Effector CD8-positive, alpha-beta T cell (primary cell): ENCODE measurements around the gene SLC30A10.
"Not testable (repeated sequence)": the region's sequence is repeated elsewhere in the genome, so short reads cannot be mapped to it uniquely, and the experiment has no call there.

ENCODE experiments used
- DNase-seq: peaks from one replicate; lab custom pipeline; 2025; lab: John Stamatoyannopoulos, UW
- total RNA-seq, 4 experiments: gene quantifications; one replicate each; lab custom pipeline; 2026; lab: John Stamatoyannopoulos, UW

Gene SLC30A10
- total RNA-seq: 0 reads per million in 4 experiments

DNA sequence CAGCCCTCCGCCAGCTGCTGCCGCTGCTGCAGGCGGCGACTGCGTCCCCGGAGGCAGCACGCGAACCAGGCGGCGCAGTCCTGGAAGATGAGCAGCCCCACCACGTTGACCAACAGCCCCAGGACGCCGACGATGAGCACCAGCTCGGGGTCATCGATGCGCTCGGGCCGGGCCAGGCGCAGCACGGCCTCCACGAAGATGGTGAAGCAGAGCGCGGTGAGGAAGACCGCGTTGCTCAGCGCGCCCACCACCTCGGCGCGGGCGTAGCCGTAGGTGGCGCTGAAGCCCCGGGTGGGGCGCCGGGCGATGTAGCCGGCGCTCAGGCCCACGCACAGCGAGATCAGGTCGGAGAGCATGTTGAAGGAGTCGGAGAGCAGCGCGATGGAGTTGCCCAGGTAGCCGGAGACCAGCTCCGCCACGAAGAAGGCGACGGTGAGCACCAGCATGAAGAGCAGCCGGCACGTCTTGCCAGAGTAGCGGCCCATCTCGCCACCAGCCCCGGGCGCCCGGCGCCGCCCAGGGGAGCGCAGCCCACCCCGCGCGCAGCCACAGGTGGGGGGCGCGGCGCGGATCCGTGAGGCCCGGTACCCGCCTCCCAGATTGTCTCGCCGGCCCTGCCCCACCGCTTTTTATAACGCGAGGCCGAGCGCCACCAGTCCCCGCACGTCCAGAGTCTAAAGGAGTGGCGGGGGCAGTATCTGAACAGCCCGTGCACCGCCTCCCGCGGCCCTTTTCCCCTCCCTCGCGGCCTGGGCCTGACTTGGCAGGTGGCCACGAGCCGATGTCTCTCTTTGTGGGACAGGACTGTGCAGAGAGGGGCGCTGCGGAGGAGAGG lies at the start of gene SLC30A10:
SLC30A10 (minus strand) TSS at position 602 of the 835 bp plus-strand sequence; CDS start at position 485, 117 bp downstream.
- no peak for DNase-seq

DNA sequence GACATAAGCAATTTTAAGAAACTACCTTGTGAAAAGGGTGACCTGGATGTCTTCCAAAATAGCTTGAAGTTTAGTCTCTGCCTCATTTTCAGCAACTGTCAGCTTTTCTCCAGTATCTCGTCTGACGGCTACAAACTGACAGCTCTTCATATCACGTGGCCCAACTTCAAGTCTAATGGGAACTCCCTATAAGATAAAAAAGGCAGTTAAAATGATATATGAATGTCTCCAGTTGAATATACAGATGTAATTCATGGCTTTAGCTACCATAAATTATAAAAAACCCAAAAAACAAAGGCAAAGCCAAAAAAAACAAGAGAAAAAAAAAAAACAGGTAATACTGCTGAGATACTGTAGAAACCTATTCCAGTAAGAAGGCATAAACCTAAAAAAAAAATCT lies 44.9 kb upstream of the SLC30A10 start:
- DNase-seq: no peak

DNA sequence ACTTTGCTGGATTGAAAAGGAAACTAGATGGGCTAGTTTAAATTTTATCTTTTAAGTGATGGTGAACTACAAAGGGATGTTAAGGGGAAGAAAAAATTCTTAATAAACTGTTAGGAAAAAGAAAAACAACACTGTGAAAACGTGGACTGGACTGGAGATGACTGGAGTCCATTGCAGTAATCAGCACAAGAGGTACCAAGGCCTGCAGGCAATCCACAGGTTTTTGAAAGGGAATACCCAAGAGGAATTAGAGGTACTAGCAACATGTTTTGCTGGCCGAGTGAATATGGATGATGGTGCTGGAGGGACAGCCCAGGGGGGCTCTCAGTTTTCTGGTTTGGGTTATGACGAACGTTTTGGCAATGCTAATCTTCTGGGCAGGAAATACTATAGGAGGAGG lies 39.0 kb upstream of the SLC30A10 start:
- DNase-seq: no peak

DNA sequence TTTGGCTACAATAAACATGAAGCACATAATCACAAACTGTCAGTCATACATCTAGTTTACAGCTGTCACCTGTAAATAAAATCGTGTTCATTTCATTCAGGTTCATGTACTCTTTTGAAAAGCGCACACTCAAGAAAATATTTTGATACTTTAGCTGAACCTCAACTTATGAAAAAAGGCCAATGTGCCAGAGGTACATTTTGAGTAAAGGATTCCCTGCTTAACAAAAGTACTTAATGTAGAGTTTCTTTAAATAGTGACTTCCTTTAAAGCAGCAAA lies 37.7 kb upstream of the SLC30A10 start:
- DNase-seq: no peak

DNA sequence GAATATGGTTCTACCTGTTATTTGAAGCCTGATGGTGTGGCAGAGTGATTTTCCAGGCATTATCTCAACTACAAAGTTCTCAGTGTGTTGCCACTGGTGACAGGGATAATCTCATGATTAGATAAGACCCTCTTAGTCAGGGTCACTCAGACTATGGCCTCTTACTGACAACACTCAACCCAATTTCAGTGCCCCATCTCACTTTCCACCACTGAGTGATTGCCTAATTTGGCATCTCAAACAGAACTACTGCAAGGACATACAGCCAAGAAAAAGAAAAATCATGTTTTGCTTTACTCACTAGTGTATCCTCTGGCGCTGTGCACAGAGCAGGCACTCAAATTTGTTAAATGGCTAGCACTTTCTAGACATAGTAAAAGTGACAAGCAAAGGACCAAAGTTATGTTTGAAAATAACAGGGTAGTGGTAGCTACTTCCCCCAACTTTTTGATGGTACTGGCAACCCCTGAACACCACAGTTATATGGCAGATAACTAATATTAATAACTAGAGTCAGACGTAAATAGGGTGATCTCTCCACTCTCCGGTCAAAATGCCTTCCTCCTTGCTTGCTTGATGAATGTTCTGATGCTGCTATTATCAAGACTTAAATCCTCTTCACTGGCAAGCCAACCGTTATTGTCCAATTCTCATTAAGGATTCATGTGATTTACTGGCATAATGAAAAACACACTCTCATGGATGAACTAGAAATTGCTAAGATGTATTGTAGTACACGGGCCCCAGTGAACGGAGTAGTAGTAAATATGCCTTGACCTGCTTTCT lies 37.1 kb upstream of the SLC30A10 start:
- DNase-seq: no peak

DNA sequence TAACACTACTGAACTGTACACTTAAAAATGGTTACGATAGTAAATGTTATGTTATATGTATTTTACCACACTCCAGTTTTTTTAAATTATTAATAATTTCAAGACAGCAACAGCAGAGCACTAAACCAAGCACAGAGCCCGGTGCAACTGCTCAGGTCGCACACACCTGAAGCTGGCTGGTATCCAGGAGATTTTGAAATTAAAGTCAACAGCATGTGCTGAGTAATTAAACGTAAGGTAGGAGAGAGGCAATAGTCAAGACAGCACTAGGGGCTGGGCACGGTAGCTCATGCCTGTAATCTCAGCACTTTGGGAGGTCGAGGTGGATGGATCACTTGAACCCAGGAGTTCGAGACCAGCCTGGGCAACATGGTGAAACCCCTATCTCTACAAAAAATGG lies 35.1 kb upstream of the SLC30A10 start:
- no peak for DNase-seq

DNA sequence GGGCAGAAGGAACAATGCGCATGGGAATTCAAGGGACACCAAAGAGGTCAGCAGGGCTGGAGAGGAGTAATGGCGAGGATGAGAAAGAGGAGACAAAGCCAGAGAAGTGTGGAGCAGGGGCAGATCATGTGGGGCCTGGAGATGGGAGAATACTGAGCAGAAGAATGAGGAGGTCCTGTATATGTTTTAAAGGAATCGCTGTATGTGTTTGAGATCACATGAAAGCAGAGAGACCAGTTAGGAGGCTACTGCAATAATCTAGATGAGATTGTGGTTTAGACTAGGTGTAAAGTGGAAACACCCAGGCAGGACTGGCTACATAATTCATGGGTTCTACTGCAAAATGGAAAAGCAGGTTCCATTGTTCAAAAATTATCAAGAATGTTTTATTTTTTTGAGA lies 33.3 kb upstream of the SLC30A10 start:
- DNase-seq: no peak

DNA sequence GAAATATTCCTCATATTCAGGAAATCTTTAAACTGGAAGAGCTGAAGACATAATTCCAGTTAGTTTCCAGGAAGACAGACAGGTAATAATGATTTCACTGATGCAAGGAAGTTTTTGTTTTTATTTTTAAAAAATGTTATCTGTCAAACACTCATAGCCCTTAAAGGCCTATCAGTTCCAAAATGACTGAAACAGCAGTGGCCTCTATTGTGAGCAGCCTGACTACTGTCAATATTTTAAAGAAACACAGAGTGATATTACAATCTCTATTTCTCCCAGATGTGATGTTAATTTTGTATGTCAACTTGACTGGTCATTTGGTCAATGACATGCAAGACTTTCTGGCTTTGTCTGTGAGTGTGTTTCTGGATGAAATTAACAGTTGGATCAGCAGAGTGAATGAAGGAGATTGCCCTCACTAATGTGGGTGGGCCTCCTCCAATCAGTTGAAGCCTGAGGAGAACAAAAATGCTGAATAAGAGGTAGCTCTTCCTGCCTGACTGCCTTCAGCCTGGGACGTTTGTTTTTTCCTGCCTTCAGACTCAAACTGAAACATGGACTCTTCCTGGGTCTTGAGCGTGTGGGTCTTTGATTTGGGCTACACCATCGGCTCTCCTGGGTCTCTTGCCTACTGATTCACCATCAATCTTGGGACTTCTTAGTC lies 31.3 kb upstream of the SLC30A10 start:
- DNase-seq: no peak

DNA sequence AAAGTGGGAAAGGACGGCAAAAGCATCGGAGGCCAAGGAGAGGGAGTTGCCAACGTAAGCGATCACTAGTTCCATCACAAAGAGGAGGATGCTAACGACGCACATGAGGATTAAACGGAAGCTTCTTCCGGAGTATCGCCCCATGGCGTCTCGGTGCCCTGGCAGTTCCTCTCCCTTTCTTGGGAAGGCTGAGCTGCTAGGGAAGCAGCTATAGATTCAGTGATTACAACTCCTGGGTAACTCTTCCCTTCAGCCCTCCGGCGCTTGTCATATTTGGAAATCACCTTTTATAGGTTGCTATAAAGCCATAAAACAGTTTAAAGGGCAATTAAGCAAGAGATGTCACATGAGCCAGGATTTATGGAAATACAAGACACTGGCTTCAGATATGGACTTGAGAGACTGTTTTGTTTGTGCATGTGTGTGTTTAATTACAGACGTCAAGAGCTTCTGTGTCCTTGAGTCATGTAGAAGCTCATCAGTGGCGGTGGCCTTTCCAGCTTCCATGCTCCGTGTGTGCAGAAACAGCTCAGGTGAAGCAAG lies 30.6 kb upstream of the SLC30A10 start:
- DNase-seq: no peak

DNA sequence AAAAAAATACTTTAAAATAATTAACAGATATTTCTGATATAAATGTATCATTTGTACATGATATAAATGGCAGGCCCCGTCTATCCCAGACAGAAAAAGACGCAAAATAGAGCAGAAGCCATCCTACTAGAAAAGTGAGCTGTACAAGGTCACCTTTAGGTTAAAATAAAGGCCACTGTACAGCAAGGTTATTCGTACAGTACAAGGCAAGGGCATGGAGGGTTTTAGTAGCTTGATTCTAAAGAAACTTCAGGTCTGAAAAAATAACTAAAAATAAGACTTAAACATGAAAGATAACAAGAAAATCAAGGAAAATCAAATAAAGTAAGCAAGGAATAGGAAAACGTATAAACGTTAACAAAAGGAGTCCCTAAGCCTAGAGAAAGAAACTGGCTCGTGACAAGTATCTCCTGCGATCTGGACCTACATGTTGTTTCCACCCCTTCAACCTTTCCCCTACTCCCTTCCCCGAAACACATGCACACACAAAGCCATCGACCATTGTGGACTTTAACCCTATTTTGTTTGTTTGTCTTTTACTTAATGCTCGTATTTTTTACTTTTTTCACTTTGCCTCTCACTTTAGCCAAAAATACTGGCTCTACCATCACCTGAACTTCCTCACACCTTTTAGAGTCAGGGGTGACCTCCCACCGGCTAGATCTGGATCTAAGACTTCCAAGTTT lies 26.5 kb upstream of the SLC30A10 start:
- no peak for DNase-seq

DNA sequence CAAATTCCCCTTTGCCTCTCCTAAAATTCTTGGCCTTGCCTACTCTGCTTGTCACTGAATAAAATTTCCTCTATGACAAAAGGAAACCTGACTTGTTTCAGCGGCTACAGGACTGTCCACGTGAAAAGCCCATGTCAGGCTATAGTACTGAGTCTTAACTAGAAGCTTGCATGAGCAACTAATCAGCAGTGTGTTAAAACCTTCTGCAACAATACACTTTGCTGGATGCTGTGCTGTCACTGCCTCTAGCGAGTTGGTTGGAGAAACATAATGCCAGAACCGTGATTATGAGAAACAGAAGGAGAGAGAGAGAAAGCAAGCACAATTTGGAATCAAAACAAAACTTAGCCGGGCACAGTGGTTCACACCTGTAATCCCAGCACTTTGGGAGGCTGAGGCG lies 25.7 kb upstream of the SLC30A10 start:
- DNase-seq: no peak

DNA sequence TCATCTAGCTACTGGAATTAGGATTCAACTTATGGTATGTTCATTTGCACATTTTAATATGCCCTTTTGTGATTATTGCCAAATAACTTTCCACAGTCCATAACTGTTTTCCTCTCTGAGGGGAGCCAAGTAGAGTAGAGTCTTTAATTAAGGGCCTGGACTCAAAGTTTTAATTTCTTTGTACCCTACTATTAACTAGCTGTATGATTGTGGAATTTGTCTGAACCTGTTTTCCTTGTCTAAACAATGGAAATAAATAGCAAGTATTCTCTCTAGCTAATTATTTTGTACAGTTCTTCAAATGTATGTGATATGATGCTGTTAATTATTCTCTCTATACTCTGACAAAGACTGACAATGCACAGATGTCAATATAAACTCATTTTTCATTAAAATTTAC lies 24.0 kb upstream of the SLC30A10 start:
- DNase-seq: no peak

DNA sequence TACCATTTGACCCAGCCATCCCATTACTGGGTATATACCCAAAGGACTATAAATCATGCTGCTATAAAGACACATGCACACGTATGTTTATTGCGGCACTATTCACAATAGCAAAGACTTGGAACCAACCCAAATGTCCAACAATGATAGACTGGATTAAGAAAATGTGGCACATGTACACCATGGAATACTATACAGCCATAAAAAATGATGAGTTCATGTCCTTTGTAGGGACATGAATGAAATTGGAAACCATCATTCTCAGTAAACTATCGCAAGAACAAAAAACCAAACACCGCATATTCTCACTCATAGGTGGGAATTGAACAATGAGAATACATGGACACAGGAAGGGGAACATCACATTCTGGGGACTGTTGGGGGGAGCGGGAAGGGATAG lies 20.9 kb upstream of the SLC30A10 start:
- not testable (repeated sequence) for DNase-seq

DNA sequence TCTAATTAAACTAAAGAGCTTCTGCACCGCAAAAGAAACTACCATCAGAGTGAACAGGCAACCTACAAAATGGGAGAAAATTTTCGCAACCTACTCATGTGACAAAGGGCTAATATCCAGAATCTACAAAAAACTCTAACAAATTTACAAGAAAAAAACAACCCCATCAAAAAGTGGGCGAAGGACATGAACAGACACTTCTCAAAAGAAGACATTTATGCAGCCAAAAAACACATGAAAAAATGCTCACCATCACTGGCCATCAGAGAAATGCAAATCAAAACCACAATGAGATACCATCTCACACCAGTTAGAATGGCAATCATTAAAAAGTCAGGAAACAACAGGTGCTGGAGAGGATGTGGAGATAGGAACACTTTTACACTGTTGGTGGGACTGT lies 20.4 kb upstream of the SLC30A10 start:
- not testable (repeated sequence) for DNase-seq

DNA sequence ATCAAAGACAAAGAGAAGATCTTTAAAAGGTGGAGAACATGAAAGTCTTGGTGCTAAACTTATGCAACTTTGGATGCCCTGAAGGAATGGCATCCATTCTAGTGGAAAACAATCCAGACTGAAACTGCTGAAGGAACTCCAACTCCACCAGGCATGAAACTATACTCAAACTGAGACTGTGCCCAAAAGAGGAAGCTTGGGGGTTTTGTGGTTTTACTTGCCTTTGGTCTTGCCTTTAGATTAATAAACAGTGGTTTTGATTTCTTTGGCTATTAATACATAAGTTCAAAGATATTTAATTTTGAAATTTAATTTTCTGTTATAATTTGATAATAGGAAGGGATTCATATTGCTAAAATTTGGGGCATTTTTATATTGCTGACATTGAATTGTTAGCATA lies 17.4 kb upstream of the SLC30A10 start:
- no peak for DNase-seq

DNA sequence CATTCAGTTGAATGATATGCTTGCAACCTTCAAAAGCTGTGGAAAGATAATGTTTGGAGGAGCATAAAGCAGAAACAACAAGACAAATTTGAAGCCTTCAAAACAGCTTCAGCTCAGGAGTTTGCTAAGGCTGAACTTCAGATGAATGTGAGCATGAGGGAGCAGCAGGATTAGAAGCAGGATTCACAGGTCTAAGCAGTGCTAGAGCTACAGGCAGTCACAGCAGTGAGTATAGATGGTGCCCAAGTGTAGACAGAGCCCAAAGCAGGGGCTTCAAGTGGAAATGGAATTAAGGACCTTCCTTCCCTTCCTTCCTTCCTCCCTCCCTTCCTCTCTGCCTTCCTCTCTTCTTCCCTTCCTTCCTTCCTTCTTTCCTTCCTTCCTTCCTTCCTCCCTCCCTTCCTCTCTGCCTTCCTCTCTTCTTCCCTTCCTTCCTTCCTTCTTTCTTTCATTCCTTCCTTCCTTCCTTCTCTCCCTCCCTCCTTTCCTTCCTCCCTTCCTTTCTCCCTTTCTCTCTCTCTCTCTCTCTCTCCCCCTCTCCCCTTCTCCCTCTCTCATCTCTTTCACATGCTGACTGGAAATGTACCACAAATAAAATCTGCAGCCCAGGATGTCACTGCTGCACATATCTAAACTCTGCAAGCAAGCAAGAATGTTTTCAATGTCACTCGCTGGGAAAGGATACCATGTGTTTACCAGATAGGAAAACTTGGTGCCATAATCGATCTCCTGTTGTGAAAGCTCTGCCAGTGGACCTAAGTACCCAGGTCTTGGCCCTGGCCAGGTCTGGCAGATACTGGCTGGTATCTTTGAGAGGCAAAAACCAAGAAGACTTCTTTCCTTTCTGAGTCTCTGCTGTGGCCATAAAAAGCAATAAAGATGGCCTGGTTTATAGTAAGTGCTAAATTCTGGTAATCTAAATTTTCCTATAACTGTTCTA lies 13.1 kb upstream of the SLC30A10 start:
- DNase-seq: no peak

DNA sequence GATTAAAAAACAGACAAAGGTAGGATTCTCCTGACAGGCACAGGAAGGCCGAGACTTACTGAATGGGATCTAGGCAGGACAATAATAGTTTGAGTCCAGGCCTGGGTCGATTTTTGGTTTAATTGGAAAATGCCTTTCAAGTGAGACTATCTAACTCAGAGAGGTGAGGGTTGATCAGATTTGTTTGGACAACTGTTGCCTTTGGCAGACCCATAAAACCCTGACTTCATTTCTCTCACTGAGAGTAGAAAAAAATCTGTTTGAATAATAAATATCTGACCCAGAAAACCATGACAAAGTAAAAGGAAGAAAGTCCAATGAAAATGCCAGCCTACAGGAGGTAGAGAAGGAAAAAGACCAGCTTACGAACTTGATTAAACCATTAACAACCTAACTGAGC lies 12.3 kb upstream of the SLC30A10 start:
- no peak for DNase-seq

DNA sequence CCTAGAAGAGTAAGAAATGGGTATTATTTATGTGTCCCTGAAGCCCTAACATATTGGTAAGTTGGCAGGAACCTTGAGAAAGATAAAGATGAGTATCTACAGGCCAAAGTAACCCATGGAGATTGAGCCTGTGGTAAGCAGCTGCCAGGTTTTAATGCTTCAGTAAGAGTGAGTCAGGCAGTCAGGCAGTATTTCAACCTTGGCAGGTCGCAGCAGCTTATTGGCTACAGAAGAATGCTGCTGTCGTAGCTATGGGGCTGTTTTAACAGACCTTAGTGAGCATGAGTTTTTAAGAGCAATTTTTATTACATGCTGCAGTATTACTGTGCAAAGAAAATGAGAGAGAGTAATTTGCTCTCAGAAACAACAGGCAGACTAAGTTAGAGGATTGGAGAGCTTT lies 10.3 kb upstream of the SLC30A10 start:
- DNase-seq: no peak

DNA sequence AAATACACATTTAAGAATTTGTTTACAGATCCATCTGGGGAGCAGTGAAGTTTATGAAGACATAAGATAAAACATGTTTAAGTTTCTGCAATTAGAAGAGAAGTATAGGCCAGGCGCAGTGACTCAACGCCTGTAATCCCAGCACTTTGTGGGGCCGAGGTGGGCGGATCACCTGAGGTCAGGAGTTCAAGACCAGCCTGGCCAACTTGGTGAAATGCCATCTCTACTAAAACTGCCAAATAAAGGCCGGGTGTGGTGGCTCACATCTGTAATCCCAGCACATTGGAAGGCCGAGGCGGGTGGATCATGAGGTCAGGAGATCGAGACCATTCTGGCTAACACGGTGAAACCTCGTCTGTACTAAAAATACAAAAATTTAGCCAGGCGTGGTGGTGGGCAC lies 5.4 kb upstream of the SLC30A10 start:
- not testable (repeated sequence) for DNase-seq

DNA sequence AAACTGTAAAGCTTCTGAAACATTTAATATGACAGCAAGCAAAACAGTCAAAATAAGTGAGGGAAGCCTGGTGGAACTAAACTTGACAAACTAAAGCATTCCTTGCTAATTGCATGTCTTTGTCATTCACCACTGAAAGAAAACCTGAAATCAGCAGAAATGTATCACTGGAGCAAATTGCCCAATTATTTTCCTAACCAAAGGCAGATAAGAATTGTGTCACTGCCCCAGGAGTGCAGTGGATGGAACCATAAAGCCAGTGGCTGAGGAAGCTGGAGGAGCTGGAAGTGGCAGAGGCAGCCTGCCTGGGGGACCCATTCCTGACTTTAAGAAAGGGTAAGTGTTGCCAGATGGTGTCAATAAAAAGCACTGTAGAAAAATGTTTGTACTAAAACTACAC lies 2.7 kb upstream of the SLC30A10 start:
- DNase-seq: no peak

DNA sequence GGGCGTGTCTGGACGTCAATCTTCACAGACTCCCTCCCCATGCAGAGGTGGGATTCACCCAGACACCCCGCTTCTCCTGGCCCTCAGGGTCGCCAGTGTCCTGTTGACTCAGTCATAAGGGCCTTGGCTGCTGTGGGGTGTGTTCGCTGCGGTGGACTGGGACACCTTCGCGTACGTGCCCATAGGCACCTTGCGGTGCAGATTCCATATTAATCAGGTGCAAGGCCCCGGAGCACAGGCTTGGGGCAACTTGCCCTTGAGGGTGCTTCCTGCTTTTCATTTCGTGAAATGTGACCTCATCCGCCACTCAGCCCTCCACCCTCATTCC lies 398 bp upstream of the SLC30A10 start:
- DNase-seq: no peak
